Naive B cell (primary cell): ENCODE results near the gene JTB. TPM values are rescaled to one million over a fixed set of nuclear protein-coding genes. Genes with fewer than 3 reads are reported as not detected.

ENCODE experiments used
- ATAC-seq, 2 donors: fragments of 150-1000 bp; cut with Tn5 transposase; 2 replicates each; pipeline ENCODE4 v1.10.0; 2021; ENCODE audit warnings: low read depth in 2 of 2, mild to moderate bottlenecking in 2 of 2, moderate library complexity in 2 of 2
- DNase-seq: peaks from one replicate; pipeline ENCODE4 v3.0.0; 2022
- H3K27ac Mint-ChIP-seq, 6 donors: one replicate each; pipeline ENCODE4 v1.8.0; 2020 to 2022; ENCODE audit warnings: mild to moderate bottlenecking in 6 of 6, mixed read lengths in 6 of 6, moderate library complexity in 5 of 6, inconsistent platforms in 2 of 6
- H3K27me3 Mint-ChIP-seq, 3 donors: one replicate each; pipeline ENCODE4 v1.8.0; 2021 to 2022; ENCODE audit warnings: mixed read lengths in 3 of 3, mild to moderate bottlenecking in 1 of 3
- H3K36me3 Mint-ChIP-seq, 2 donors: one replicate each; pipeline ENCODE4 v1.8.0; 2020 to 2022; ENCODE audit warnings: mixed read lengths in 2 of 2, inconsistent platforms in 1 of 2, mild to moderate bottlenecking in 1 of 2
- H3K4me1 Mint-ChIP-seq, 3 donors: one replicate each; pipeline ENCODE4 v1.8.0; 2020 to 2022; ENCODE audit warnings: mixed read lengths in 3 of 3, inconsistent platforms in 1 of 3, mild to moderate bottlenecking in 1 of 3, moderate library complexity in 1 of 3
- H3K4me3 Mint-ChIP-seq, 8 donors: one replicate each; pipeline ENCODE4 v1.8.0; 2020 to 2022; ENCODE audit warnings: mild to moderate bottlenecking in 8 of 8, mixed read lengths in 8 of 8, moderate library complexity in 8 of 8, inconsistent platforms in 2 of 8
- H3K9me3 Mint-ChIP-seq, 7 donors: one replicate each; pipeline ENCODE4 v1.8.0; 2020 to 2022; ENCODE audit warnings: mixed read lengths in 7 of 7, mild to moderate bottlenecking in 5 of 7, inconsistent platforms in 2 of 7, moderate library complexity in 1 of 7
- polyA plus RNA-seq, 6 donors: library from polyadenylated mRNA; unstranded; fragments of 300-500 nt; fragmentation: Illumina TruSeq; gene quantifications; one replicate each; pipeline ENCODE4 v1.2.3, GENCODE V29; 2021; ENCODE audit warnings: low read depth in 6 of 6

JTB gene
- polyA plus RNA-seq, 6 donors from 2014 or later = 339 to 480 (median 361) TPM

- peak; percentile 98 for DNase-seq
- H3K27ac Mint-ChIP-seq = peak within 1 kb of the TSS; percentile 93 to 99 (median 98)
- peak; percentile 86 to 87 for ATAC-seq
- peaks cover 53 to 77% (median 69%) of the 10 kb centered on the region in 3 donors for H3K4me1 Mint-ChIP-seq
- peak within 1 kb of the TSS; percentile 85 to 100 (median 99) for H3K4me3 Mint-ChIP-seq
- no peaks in the 10 kb centered on the region for H3K9me3 Mint-ChIP-seq
- H3K36me3 Mint-ChIP-seq = peaks cover 0 to 7% of the 10 kb centered on the region in 2 donors
- H3K27me3 Mint-ChIP-seq = no peaks in the 10 kb centered on the region
Measured at GRCh38 chr1:153958111-153958960, 19.1 kb downstream of the JTB start, which contains the start of gene CRTC2. TSS of gene CRTC2 (minus strand) at chr1:153958612. CDS start at chr1:153958497, 115 bp downstream.

GRCh38 chr1:153957744-153958110, 19.7 kb downstream of the JTB start:
- ATAC-seq (peak; percentile 39 to 44), DNase-seq (peak; percentile 69)
- H3K27ac Mint-ChIP-seq = peak overlapping the region; percentile 93 to 99 (median 98)
- peak overlapping the region; percentile 85 to 100 (median 99) for H3K4me3 Mint-ChIP-seq
- H3K4me1 Mint-ChIP-seq = peaks cover 52 to 76% (median 68%) of the 10 kb centered on the region in 3 donors
- H3K36me3 Mint-ChIP-seq = peaks cover 0 to 7% of the 10 kb centered on the region in 2 donors
- H3K27me3 Mint-ChIP-seq = no peaks in the 10 kb centered on the region
- no peaks in the 10 kb centered on the region for H3K9me3 Mint-ChIP-seq

- Mint-ChIP-seq H3K36me3 (peaks cover 0 to 11% of the 10 kb centered on the region in 2 donors), H3K27ac (peak overlapping the region; percentile 93 to 99 (median 98)), H3K27me3 (no peaks in the 10 kb centered on the region), H3K4me3 (peak overlapping the region; percentile 85 to 100 (median 99)), H3K9me3 (no peaks in the 10 kb centered on the region), H3K4me1 (peaks cover 50 to 70% (median 67%) of the 10 kb centered on the region in 3 donors)
- ATAC-seq (no peak), DNase-seq (no peak)
Measured at GRCh38 chr1:153956997-153957715, 20.3 kb downstream of the JTB start.

GRCh38 chr1:153954826-153955225, 22.6 kb downstream of the JTB start:
- H3K9me3 Mint-ChIP-seq = no peaks in the 10 kb centered on the region
- H3K36me3 Mint-ChIP-seq = peaks cover 6 to 32% of the 10 kb centered on the region in 2 donors
- H3K4me3 Mint-ChIP-seq = peak overlapping the region in 2 of 8 donors; percentile 74 to 76
- peak overlapping the region in 1 of 6 donors; percentile 82 for H3K27ac Mint-ChIP-seq
- H3K4me1 Mint-ChIP-seq = peaks cover 57 to 73% (median 71%) of the 10 kb centered on the region in 3 donors
- DNase-seq = no peak
- ATAC-seq = no peak
- H3K27me3 Mint-ChIP-seq = no peaks in the 10 kb centered on the region

GRCh38 chr1:153953859-153954365, 23.6 kb downstream of the JTB start:
- Mint-ChIP-seq H3K4me1 (peaks cover 60 to 71% (median 65%) of the 10 kb centered on the region in 3 donors), H3K27ac (peak overlapping the region in 4 of 6 donors; percentile 28 to 82 (median 64)), H3K27me3 (no peaks in the 10 kb centered on the region), H3K4me3 (peak overlapping the region in 2 of 8 donors; percentile 24 to 76), H3K9me3 (no peaks in the 10 kb centered on the region), H3K36me3 (peaks cover 6 to 33% of the 10 kb centered on the region in 2 donors)
- DNase-seq = no peak
- ATAC-seq = no peak

GRCh38 chr1:153951801-153952200, 25.7 kb downstream of the JTB start:
- Mint-ChIP-seq H3K4me3 (no peak overlapping the region), H3K36me3 (peaks cover 6 to 33% of the 10 kb centered on the region in 2 donors), H3K4me1 (peaks cover 57 to 67% (median 63%) of the 10 kb centered on the region in 3 donors), H3K27me3 (no peaks in the 10 kb centered on the region), H3K27ac (peak overlapping the region in 4 of 6 donors; percentile 22 to 86 (median 46)), H3K9me3 (no peaks in the 10 kb centered on the region)
- ATAC-seq = no peak
- DNase-seq = no peak

GRCh38 chr1:153951183-153951582, 26.3 kb downstream of the JTB start:
- H3K9me3 Mint-ChIP-seq = no peaks in the 10 kb centered on the region
- peaks cover 53 to 64% (median 59%) of the 10 kb centered on the region in 3 donors for H3K4me1 Mint-ChIP-seq
- peaks cover 6 to 33% of the 10 kb centered on the region in 2 donors for H3K36me3 Mint-ChIP-seq
- no peak for ATAC-seq
- DNase-seq = no peak
- H3K27me3 Mint-ChIP-seq = no peaks in the 10 kb centered on the region
- H3K27ac Mint-ChIP-seq = peak overlapping the region in 2 of 6 donors; percentile 70 to 82
- no peak overlapping the region for H3K4me3 Mint-ChIP-seq

- Mint-ChIP-seq H3K4me1 (peaks cover 56 to 68% (median 64%) of the 10 kb centered on the region in 3 donors), H3K36me3 (peaks cover 6 to 18% of the 10 kb centered on the region in 2 donors), H3K4me3 (peak within 1 kb of the TSS; percentile 85 to 99 (median 96)), H3K9me3 (peaks cover 0 to 2% (median 0%) of the 10 kb centered on the region in 7 donors), H3K27ac (peak within 1 kb of the TSS; percentile 98 to 100 (median 100)), H3K27me3 (peaks cover 0 to 4% (median 0%) of the 10 kb centered on the region in 3 donors)
- ATAC-seq (peak; percentile 42), DNase-seq (peak; percentile 82)
Measured at GRCh38 chr1:153946622-153947241, 30.7 kb downstream of the JTB start, which contains the start of gene DENND4B. TSS of gene DENND4B (minus strand) at chr1:153946718. CDS start at chr1:153944374, 2,344 bp downstream.

GRCh38 chr1:153945795-153946621, 31.5 kb downstream of the JTB start:
- H3K27ac Mint-ChIP-seq = peak overlapping the region; percentile 98 to 100 (median 100)
- H3K9me3 Mint-ChIP-seq = peaks cover 0 to 2% (median 0%) of the 10 kb centered on the region in 7 donors
- ATAC-seq (peak; percentile 76), DNase-seq (peak; percentile 99)
- H3K4me3 Mint-ChIP-seq = peak overlapping the region; percentile 85 to 99 (median 96)
- H3K27me3 Mint-ChIP-seq = peaks cover 0 to 4% (median 0%) of the 10 kb centered on the region in 3 donors
- H3K36me3 Mint-ChIP-seq = peaks cover 6 to 13% of the 10 kb centered on the region in 2 donors
- peaks cover 54 to 65% (median 60%) of the 10 kb centered on the region in 3 donors for H3K4me1 Mint-ChIP-seq

- Mint-ChIP-seq H3K9me3 (peaks cover 0 to 2% (median 0%) of the 10 kb centered on the region in 7 donors), H3K36me3 (peaks cover 2 to 12% of the 10 kb centered on the region in 2 donors), H3K4me3 (peak overlapping the region; percentile 85 to 99 (median 96)), H3K27ac (peak overlapping the region; percentile 98 to 100 (median 100)), H3K4me1 (peaks cover 52 to 64% (median 56%) of the 10 kb centered on the region in 3 donors), H3K27me3 (peaks cover 0 to 4% (median 0%) of the 10 kb centered on the region in 3 donors)
- DNase-seq (peak; percentile 86), ATAC-seq (peak; percentile 53 to 57)
Measured at GRCh38 chr1:153945131-153945794, 32.2 kb downstream of the JTB start.

GRCh38 chr1:153944827-153945117, 32.7 kb downstream of the JTB start:
- peaks cover 0 to 12% of the 10 kb centered on the region in 2 donors for H3K36me3 Mint-ChIP-seq

More at GRCh38 chr1:153944827-153945117, 32.7 kb downstream of the JTB start:
- Mint-ChIP-seq H3K4me3 (peak overlapping the region; percentile 85 to 99 (median 96)), H3K27ac (peak overlapping the region; percentile 98 to 100 (median 100)), H3K9me3 (peaks cover 0 to 2% (median 0%) of the 10 kb centered on the region in 7 donors), H3K27me3 (peaks cover 0 to 4% (median 0%) of the 10 kb centered on the region in 3 donors), H3K4me1 (peaks cover 49 to 63% (median 56%) of the 10 kb centered on the region in 3 donors)
- DNase-seq (no peak), ATAC-seq (no peak)
